ENCODE data around the gene TTN.
"Not testable (repeated sequence)": the region's sequence is repeated elsewhere in the genome, so short reads cannot be mapped to it uniquely, and the experiment has no call there.

Gene TTN

DNA sequence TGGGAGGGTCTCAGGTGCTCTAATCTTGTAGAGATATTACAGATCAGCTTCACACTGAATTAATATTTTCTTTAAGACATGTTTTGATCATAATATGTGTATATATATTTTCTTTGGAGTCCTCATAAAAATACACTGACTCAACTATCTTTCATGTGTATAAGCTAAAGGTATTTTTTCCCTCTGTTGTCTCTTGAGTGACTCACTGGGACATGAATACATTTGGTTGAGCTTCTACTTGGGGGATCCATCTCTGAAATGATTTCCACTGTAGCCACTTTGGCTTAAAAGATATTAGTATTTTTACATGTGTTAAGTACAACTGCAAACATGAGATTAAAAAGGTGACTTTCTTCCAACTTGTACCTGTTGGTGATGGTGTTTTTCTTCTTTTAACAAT is 140.8 kb downstream of the TTN start:
- Histone ChIP-seq H3K9me3 (replicated peaks; ENCODE audit: insufficient read depth, low read length) (no peaks in the 10 kb centered on the region), H3K9ac (ENCODE audit: low read length) (no peak overlapping the region), H3K9me2 (replicated peaks; ENCODE audit: insufficient read depth, low read length) (no peaks in the 10 kb centered on the region), H4K20me1 (ENCODE audit: insufficient read depth, low read length) (no peaks in the 10 kb centered on the region), H3K27me3 (replicated peaks; ENCODE audit: insufficient read depth, low read length) (no peaks in the 10 kb centered on the region), H3K4me2 (ENCODE audit: low read depth, low read length) (no peak overlapping the region), H3K27ac (ENCODE audit: low read length) (no peak overlapping the region), H3K36me3 (replicated peaks; ENCODE audit: insufficient read depth, low read length) (no peaks in the 10 kb centered on the region), H2AFZ (ENCODE audit: low read length) (no peak overlapping the region), H3K79me2 (ENCODE audit: low read length) (no peaks in the 10 kb centered on the region), H3K4me1 (ENCODE audit: low read length) (no peaks in the 10 kb centered on the region), H3F3A (ENCODE audit: insufficient read depth, low read length) (no peaks in the 10 kb centered on the region), H3K4me3 (ENCODE audit: low read length) (no peak overlapping the region)
- TF ChIP-seq, protein P1, sequence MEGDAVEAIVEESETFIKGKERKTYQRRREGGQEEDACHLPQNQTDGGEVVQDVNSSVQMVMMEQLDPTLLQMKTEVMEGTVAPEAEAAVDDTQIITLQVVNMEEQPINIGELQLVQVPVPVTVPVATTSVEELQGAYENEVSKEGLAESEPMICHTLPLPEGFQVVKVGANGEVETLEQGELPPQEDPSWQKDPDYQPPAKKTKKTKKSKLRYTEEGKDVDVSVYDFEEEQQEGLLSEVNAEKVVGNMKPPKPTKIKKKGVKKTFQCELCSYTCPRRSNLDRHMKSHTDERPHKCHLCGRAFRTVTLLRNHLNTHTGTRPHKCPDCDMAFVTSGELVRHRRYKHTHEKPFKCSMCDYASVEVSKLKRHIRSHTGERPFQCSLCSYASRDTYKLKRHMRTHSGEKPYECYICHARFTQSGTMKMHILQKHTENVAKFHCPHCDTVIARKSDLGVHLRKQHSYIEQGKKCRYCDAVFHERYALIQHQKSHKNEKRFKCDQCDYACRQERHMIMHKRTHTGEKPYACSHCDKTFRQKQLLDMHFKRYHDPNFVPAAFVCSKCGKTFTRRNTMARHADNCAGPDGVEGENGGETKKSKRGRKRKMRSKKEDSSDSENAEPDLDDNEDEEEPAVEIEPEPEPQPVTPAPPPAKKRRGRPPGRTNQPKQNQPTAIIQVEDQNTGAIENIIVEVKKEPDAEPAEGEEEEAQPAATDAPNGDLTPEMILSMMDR (IDR thresholded peaks at IDR 0.05; ENCODE audit: low read length), result no peak
- no peak for TF ChIP-seq EZH2 (optimal IDR thresholded peaks at IDR 0.05; ENCODE audit: low read depth, low read length)
- no peak for TF ChIP-seq EZH2phosphoT487 (IDR thresholded peaks at IDR 0.05; ENCODE audit: low read length)
- no peak for DNase-seq

GRCh38 chr2:178658480-178658879 is 148.7 kb downstream of the TTN start:
- H3K4me3 ChIP-seq (ENCODE audit: low read length); H3K4me1 ChIP-seq (ENCODE audit: low read length); H3K9ac ChIP-seq (ENCODE audit: low read length); H3K79me2 ChIP-seq (ENCODE audit: low read length); H3F3A ChIP-seq (ENCODE audit: insufficient read depth, low read length); DNase-seq; H3K36me3 ChIP-seq (replicated peaks; ENCODE audit: insufficient read depth, low read length); H3K9me2 ChIP-seq (replicated peaks; ENCODE audit: insufficient read depth, low read length); H4K20me1 ChIP-seq (ENCODE audit: insufficient read depth, low read length); H3K4me2 ChIP-seq (ENCODE audit: low read depth, low read length); H3K27me3 ChIP-seq (replicated peaks; ENCODE audit: insufficient read depth, low read length); H3K27ac ChIP-seq (ENCODE audit: low read length); H3K9me3 ChIP-seq (replicated peaks; ENCODE audit: insufficient read depth, low read length); H2AFZ ChIP-seq (ENCODE audit: low read length): not testable (repeated sequence)

DNA sequence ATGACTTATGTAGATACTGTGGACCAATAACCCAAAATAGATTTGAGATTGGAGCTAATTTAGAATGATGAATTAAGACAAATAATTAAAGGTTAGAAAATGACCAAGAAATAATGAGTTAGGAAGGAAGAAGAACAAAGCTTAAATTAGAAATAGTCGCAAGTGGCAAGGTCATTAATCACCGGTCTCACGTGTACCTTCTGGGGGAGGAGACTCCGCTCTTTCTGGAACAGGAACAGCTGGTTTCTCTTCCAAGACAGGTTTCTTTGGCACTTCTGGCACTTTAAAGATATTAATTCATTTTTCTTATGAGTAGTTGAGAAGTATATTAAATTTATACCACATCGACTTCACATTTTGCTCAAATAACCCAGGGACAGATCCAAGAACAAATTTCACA is 156.7 kb downstream of the TTN start:
- Histone ChIP-seq H2AFZ (ENCODE audit: low read length) (no peak overlapping the region), H3K27me3 (replicated peaks; ENCODE audit: insufficient read depth, low read length) (no peaks in the 10 kb centered on the region), H3F3A (ENCODE audit: insufficient read depth, low read length) (no peaks in the 10 kb centered on the region), H3K36me3 (replicated peaks; ENCODE audit: insufficient read depth, low read length) (no peaks in the 10 kb centered on the region), H3K79me2 (ENCODE audit: low read length) (no peaks in the 10 kb centered on the region), H3K9ac (ENCODE audit: low read length) (no peak overlapping the region), H4K20me1 (ENCODE audit: insufficient read depth, low read length) (no peaks in the 10 kb centered on the region), H3K9me3 (replicated peaks; ENCODE audit: insufficient read depth, low read length) (no peaks in the 10 kb centered on the region), H3K4me3 (ENCODE audit: low read length) (no peak overlapping the region), H3K4me1 (ENCODE audit: low read length) (no peaks in the 10 kb centered on the region), H3K4me2 (ENCODE audit: low read depth, low read length) (no peak overlapping the region), H3K9me2 (replicated peaks; ENCODE audit: insufficient read depth, low read length) (no peaks in the 10 kb centered on the region), H3K27ac (ENCODE audit: low read length) (no peak overlapping the region)
- TF ChIP-seq, protein P1 (IDR thresholded peaks at IDR 0.05; ENCODE audit: low read length), result no peak
- TF ChIP-seq EZH2phosphoT487 (IDR thresholded peaks at IDR 0.05; ENCODE audit: low read length) (no peak), EZH2 (optimal IDR thresholded peaks at IDR 0.05; ENCODE audit: low read depth, low read length) (no peak)
- DNase-seq, result no peak

DNA sequence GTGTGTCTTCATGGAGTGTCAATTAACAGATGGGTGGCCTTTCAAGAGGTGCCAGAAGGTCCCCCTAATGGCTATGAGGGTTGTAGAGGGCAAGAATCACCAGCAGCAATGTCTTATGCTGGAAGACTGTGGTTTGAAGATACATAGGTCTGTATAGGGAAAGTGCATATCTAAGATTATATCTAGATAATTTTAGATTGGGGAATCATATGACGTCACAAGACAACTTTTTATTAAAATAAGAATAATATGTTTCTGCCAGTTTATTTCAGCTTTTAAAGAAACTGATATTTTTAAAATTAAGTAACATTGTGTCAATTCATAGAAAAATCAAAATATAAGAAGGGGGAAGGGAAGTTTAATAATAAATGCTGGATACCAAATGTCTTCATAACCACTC is 162.3 kb downstream of the TTN start:
- H3K4me2 ChIP-seq (ENCODE audit: low read depth, low read length), result no peak overlapping the region

More for the DNA sequence above, 162.3 kb downstream of the TTN start:
- Histone ChIP-seq H3K4me3 (ENCODE audit: low read length) (no peak overlapping the region), H3K4me1 (ENCODE audit: low read length) (no peaks in the 10 kb centered on the region), H4K20me1 (ENCODE audit: insufficient read depth, low read length) (no peaks in the 10 kb centered on the region), H3K27ac (ENCODE audit: low read length) (no peak overlapping the region), H2AFZ (ENCODE audit: low read length) (no peak overlapping the region), H3K9me3 (replicated peaks; ENCODE audit: insufficient read depth, low read length) (no peaks in the 10 kb centered on the region), H3K79me2 (ENCODE audit: low read length) (no peaks in the 10 kb centered on the region), H3K9ac (ENCODE audit: low read length) (no peak overlapping the region), H3K27me3 (replicated peaks; ENCODE audit: insufficient read depth, low read length) (no peaks in the 10 kb centered on the region), H3K36me3 (replicated peaks; ENCODE audit: insufficient read depth, low read length) (no peaks in the 10 kb centered on the region), H3K9me2 (replicated peaks; ENCODE audit: insufficient read depth, low read length) (no peaks in the 10 kb centered on the region), H3F3A (ENCODE audit: insufficient read depth, low read length) (no peaks in the 10 kb centered on the region)
- DNase-seq, result no peak
- TF ChIP-seq EZH2phosphoT487 (IDR thresholded peaks at IDR 0.05; ENCODE audit: low read length), result no peak
- TF ChIP-seq EZH2 (optimal IDR thresholded peaks at IDR 0.05; ENCODE audit: low read depth, low read length), result no peak
- TF ChIP-seq, protein P1 (IDR thresholded peaks at IDR 0.05; ENCODE audit: low read length), result no peak
